GM13976 (cell line): Measurements from ENCODE around the gene GNG7.

Source experiments
- DNase-seq: peaks from one replicate; pipeline ENCODE4 v3.0.0; 2012; ENCODE audit warnings: low spot score
- in situ Hi-C: fragments of 300-500 bp; cut with MboI; formaldehyde crosslinking; loops from one replicate; pipeline ENCODE4 v1.12.0; 2022; ENCODE audit warnings: low sequenced_read_pairs, mixed read lengths, inconsistent platforms; ENCODE audit not compliant: unreplicated experiment
- TF ChIP-seq, protein P1 (sequence below): IDR thresholded peaks from 2 replicates; pipeline ENCODE4 v1.5.1; 2012; ENCODE audit warnings: borderline replicate concordance, mild to moderate bottlenecking; ENCODE audit not compliant: insufficient read depth; ENCODE audit errors: extremely low read depth, missing control alignments, control extremely low read depth

Gene GNG7

DNA sequence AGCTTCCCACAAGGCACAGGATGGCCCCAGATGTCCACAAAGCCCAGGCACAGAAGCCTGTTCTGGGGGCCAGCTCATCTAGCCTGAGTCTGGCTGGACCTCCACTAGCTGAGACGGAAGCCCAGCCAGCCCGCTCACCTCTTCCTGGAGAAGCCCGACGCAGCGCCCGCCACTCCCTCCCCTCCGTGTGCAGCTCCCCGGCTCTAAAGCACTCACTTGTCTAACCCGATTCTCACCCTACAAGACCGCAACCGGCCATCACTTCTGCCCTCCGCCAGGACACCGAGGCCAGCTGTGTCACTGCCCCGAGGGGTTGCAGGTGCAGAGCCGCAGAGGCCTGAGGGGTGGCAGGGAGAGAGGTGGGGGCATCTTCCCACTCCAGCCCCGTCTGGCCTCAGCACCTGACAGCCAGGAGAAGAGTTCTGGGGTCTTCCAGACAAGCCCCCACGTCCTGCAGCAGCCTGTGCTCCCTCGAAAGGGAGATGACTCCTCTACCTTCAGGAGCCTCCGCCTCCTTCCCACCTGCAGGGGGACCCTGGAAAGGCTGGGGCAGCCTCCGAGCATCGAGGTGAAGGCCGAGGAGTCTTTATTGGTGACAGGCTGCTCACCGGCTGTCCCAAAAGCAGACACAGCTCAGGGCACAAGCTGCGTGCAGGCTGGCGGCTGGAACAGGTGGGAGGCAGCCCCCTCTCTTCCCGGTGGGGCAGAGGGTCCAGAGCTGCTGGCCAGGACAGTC, 24.6 kb upstream of the GNG7 start:
- no peak for DNase-seq
- TF ChIP-seq, protein P1, sequence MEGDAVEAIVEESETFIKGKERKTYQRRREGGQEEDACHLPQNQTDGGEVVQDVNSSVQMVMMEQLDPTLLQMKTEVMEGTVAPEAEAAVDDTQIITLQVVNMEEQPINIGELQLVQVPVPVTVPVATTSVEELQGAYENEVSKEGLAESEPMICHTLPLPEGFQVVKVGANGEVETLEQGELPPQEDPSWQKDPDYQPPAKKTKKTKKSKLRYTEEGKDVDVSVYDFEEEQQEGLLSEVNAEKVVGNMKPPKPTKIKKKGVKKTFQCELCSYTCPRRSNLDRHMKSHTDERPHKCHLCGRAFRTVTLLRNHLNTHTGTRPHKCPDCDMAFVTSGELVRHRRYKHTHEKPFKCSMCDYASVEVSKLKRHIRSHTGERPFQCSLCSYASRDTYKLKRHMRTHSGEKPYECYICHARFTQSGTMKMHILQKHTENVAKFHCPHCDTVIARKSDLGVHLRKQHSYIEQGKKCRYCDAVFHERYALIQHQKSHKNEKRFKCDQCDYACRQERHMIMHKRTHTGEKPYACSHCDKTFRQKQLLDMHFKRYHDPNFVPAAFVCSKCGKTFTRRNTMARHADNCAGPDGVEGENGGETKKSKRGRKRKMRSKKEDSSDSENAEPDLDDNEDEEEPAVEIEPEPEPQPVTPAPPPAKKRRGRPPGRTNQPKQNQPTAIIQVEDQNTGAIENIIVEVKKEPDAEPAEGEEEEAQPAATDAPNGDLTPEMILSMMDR, result no peak
- in situ Hi-C loops, result no loop called here

DNA sequence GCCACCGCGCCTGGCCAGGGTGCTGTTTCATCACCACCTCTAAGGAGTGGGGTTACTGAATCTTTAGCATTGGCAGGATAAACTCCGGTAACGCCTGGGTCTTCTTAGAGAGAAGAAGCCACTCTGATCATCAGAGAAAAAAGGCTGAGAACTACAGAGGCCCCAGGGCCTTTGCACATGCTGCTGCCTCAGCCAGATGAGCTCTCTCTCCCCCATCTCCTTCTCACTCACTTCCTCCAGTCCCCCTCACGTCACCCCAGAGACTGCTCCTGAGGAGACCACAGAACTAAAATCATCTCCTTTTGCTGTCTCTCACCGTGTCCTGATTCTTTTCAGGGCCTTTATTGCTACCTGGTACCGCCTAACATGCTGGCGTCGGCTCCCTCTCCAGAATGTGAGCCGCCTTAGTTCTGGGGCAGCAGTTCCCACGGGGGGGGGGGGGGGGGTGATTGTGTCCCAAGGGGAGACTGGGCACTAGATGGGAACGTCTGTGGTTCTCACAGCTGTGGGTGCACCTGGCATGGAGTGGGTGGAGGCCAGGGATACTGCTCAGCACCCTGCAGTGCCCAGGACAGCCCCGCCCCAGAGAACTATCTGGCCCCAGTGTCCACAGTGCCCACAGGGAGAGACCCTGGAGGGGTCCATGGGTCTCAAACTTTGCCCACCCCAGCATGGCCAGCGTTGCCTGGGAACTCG, 23.8 kb upstream of the GNG7 start:
- no peak for DNase-seq
- TF ChIP-seq, protein P1, result no peak
- in situ Hi-C loops, result no loop called here

DNA sequence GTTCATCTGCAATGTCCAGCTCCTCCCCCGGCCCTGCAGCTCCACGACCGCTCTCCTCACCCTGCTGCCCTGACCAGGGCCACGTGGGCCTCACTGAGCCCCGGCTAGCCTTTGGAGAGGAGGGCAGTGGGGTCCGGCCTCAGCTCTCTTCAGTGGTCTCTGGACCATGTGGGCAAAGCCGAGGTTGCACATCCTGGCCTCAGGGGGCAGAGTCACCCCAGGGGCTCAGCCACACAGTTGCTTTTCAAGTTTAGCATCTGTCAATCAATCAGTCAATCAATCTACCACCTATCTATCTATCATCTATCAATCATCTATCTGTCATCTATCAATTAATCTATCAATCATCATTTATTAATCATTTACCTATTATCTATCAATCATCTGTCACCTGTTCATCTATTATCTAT, 21.7 kb upstream of the GNG7 start:
- TF ChIP-seq, protein P1, result no peak
- in situ Hi-C loops, result no loop called here
- DNase-seq, result no peak

DNA sequence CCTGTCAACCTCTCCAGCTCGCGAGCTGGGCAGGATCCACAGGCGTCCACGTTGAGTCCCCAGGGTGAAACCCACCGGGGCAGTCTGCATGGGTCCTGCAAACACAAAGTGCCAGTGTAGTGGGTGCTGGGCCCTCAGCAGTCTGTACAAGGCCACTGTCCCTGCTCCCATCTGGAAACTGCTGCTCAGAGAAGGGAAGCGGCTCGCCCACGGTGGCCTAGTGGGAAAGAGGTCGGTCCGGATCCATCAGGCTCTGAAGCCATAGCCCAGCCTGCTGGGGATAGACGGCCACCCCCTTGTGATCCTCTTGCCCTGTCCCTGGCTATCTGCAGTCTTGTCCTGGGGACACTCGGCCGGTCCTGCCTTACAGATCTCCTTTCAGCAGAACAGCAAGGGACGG, 21.3 kb upstream of the GNG7 start:
- in situ Hi-C loops, result no loop called here
- no peak for DNase-seq
- TF ChIP-seq, protein P1, result no peak

DNA sequence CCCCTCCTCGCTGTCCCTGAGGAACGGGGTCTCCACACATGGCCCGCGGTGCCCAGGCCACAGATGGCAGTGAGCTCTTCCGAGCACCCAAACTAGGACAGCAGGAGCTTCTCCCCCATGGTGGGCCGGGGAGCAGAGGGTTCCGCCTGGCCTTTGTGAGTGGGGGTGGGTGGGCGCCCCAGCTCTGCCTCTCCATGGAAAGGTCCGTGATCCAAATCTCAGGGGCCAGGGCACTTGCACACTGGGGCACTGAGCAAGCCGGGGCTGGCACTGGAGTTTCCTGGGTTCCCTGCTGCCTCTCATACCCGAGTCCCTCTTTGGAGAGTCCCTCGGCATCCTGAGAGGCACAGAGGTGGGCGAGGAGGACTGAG, 20.8 kb upstream of the GNG7 start:
- TF ChIP-seq, protein P1, result no peak
- in situ Hi-C loops, result no loop called here
- no peak for DNase-seq

DNA sequence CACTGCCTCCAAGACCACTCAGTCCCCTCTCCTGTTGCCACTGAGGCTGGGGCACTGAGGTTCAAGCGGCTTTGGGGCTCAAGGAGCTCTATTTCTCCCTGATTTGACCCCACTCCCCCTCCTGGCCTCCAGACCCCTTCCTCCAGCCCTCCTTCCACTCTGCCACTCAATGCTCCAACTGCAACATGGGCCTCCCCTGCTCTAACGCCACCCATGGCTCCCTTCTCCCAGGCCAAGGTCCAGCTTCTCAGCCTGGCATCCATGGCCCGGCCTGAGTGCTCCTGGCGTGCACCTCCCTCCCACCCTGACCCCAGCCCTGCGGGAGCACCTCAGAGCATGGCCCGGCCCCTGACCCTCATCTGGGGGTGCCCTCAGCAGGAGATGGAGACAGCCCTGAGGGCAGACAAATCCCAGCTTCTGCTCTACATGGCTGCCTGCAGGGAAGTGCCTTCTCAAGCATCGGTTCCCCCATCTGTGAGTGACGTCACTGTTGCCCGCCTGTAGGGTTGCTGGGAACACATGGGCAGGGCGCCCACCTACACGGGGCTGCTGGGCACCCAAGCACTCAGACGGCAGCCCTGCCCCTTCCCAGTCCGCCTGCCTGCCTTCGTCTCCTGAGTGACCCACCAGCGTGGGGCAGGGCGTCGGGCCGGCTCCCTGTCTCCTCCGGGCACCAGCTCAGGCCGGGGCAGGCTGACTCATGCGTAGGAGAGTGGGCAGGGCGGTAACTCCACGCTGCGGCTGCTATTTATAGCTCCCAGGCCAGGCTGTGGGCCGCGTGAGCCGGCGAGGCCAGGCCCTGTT, 20.2 kb upstream of the GNG7 start:
- DNase-seq, result no peak
- TF ChIP-seq, protein P1, result no peak
- in situ Hi-C loops, result no loop called here
